PC-3 (cell line): ENCODE results near the gene NABP1. TPM values are rescaled to one million over a fixed set of nuclear protein-coding genes. Genes with fewer than 3 reads are reported as not detected.

Experiments used
- ATAC-seq: fragments of 200-7000 bp; cut with Tn5 transposase; 2 replicates; pipeline ENCODE4 v1.9.1; 2020; ENCODE audit warnings: mild to moderate bottlenecking, moderate library complexity
- BruUV-seq: library from RNA; stranded (reverse); fragments of 400-500 nt; replicated peaks from 2 replicates; lab custom pipeline; 2021; lab: Mats Ljungman, UMichigan
- CTCF ChIA-PET: fragments of 300-600 bp; sonication (Branson Sonifier 250); formaldehyde crosslinking; loops from one replicate; lab custom pipeline; 2022; ENCODE audit warnings: antibody characterized with exemption; lab: Charles Lee
- POLR2A ChIA-PET: fragments of 300-600 bp; sonication (Branson Sonifier 250); formaldehyde crosslinking; loops from one replicate; lab custom pipeline; 2022; ENCODE audit warnings: antibody characterized with exemption; ENCODE audit not compliant: unreplicated experiment; lab: Charles Lee
- DNase-seq: peaks from one replicate; pipeline ENCODE4 v3.0.0-alpha.2; 2015
- H2AFZ ChIP-seq: fragments of 300-600 bp; sonication (generic); 2 replicates; pipeline ENCODE4 v1.6.0; 2016; ENCODE audit warnings: antibody characterized with exemption, low read length
- H3F3A ChIP-seq: fragments of 300-600 bp; sonication (generic); one replicate; pipeline ENCODE4 v1.6.0; 2017; ENCODE audit warnings: antibody characterized with exemption, low read length, control low read depth, mild to moderate bottlenecking; ENCODE audit not compliant: unreplicated experiment
- H3K27ac ChIP-seq: fragments of 300-600 bp; sonication (generic); 2 replicates; pipeline ENCODE4 v1.5.1; 2016; ENCODE audit warnings: mild to moderate bottlenecking, low read length
- H3K27me3 ChIP-seq: fragments of 300-600 bp; sonication (generic); 2 replicates; pipeline ENCODE4 v1.6.1; 2016; ENCODE audit warnings: low read length, mixed read lengths
- H3K36me3 ChIP-seq: fragments of 300-600 bp; sonication (generic); 2 replicates; pipeline ENCODE4 v1.6.1; 2016; ENCODE audit warnings: low read depth, mixed run types, low read length, mixed read lengths
- H3K4me1 ChIP-seq: fragments of 300-600 bp; sonication (generic); 2 replicates; pipeline ENCODE4 v1.5.1; 2016; ENCODE audit warnings: low read length; ENCODE audit not compliant: insufficient read depth
- H3K4me2 ChIP-seq: fragments of 300-600 bp; sonication (generic); 2 replicates; pipeline ENCODE4 v1.6.0; 2016; ENCODE audit warnings: low read length
- H3K4me3 ChIP-seq: fragments of 300-600 bp; sonication (generic); 2 replicates; pipeline ENCODE4 v1.5.1; 2016; ENCODE audit warnings: mild to moderate bottlenecking, low read length, mixed read lengths
- H3K79me2 ChIP-seq: fragments of 300-600 bp; sonication (generic); 2 replicates; pipeline ENCODE4 v1.6.1; 2017; ENCODE audit warnings: low read length, mixed read lengths
- H3K9ac ChIP-seq: fragments of 300-600 bp; sonication (generic); 2 replicates; pipeline ENCODE4 v1.6.0; 2016; ENCODE audit warnings: mild to moderate bottlenecking, low read length
- H3K9me2 ChIP-seq: fragments of 300-600 bp; sonication (generic); replicated peaks from 2 replicates; pipeline ENCODE4 v1.6.1; 2016; ENCODE audit warnings: mixed run types, low read length, mixed read lengths
- H3K9me3 ChIP-seq: fragments of 300-600 bp; sonication (generic); 2 replicates; pipeline ENCODE4 v1.6.1; 2016; ENCODE audit warnings: low read length, mixed read lengths
- H4K20me1 ChIP-seq: fragments of 300-600 bp; sonication (generic); 2 replicates; pipeline ENCODE4 v1.6.1; 2016; ENCODE audit warnings: low read length, mixed read lengths
- EZH2 ChIP-seq: fragments of 300-600 bp; sonication (generic); IDR thresholded peaks from one replicate; pipeline ENCODE4 v1.6.1; 2017; ENCODE audit warnings: antibody characterized with exemption, mild to moderate bottlenecking, low read length; ENCODE audit not compliant: unreplicated experiment
- EZH2phosphoT487 ChIP-seq: fragments of 300-600 bp; sonication (generic); IDR thresholded peaks from 2 replicates; pipeline ENCODE4 v1.6.1; 2018; ENCODE audit warnings: mild to moderate bottlenecking, antibody characterized with exemption, low read length, borderline replicate concordance
- intact Hi-C: fragments of 100-400 bp; cut with micrococcal nuclease; formaldehyde crosslinking; loops from 2 replicates; pipeline ENCODE4 v1.9.0; 2023
- total RNA-seq: library from RNA; depleted of rRNA; stranded (reverse); fragments of >200 nt; gene quantifications from 2 replicates; pipeline ENCODE4 v1.2.3, GENCODE V29; 2014
- TF ChIP-seq, protein P1 (sequence below): fragments of 300-600 bp; sonication (generic); conservative IDR thresholded peaks from 2 replicates; pipeline ENCODE4 v1.5.1; 2017; ENCODE audit warnings: antibody characterized with exemption, low read depth, mild to moderate bottlenecking, low read length

NABP1 gene
- total RNA-seq, 1 experiment from 2014 or later = 56.8 TPM

GRCh38 chr2:191659198-191659597, 18.7 kb upstream of the NABP1 start:
- H3K27me3 ChIP-seq = no peaks in the 10 kb centered on the region
- CTCF ChIA-PET = no interaction called here
- TF ChIP-seq EZH2 (no peak), EZH2phosphoT487 (no peak)
- TF ChIP-seq, protein P1, sequence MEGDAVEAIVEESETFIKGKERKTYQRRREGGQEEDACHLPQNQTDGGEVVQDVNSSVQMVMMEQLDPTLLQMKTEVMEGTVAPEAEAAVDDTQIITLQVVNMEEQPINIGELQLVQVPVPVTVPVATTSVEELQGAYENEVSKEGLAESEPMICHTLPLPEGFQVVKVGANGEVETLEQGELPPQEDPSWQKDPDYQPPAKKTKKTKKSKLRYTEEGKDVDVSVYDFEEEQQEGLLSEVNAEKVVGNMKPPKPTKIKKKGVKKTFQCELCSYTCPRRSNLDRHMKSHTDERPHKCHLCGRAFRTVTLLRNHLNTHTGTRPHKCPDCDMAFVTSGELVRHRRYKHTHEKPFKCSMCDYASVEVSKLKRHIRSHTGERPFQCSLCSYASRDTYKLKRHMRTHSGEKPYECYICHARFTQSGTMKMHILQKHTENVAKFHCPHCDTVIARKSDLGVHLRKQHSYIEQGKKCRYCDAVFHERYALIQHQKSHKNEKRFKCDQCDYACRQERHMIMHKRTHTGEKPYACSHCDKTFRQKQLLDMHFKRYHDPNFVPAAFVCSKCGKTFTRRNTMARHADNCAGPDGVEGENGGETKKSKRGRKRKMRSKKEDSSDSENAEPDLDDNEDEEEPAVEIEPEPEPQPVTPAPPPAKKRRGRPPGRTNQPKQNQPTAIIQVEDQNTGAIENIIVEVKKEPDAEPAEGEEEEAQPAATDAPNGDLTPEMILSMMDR = no peak
- ATAC-seq = no peak
- no peak for DNase-seq
- no peaks in the 10 kb centered on the region for H3K36me3 ChIP-seq
- H3K4me3 ChIP-seq = no peak overlapping the region
- POLR2A ChIA-PET = no interaction called here
- intact Hi-C loops = no loop called here
- BruUV-seq = no TSS peak
- H3K9me3 ChIP-seq = no peaks in the 10 kb centered on the region
- no peaks in the 10 kb centered on the region for H3K9me2 ChIP-seq
- H4K20me1 ChIP-seq = no peaks in the 10 kb centered on the region
- peaks cover 7% of the 10 kb centered on the region; the same call in 1 of the 2 replicates for H3K4me1 ChIP-seq
- no peak overlapping the region for H3K4me2 ChIP-seq
- no peaks in the 10 kb centered on the region for H3K79me2 ChIP-seq
- no peaks in the 10 kb centered on the region for H3F3A ChIP-seq
- no peak overlapping the region for H3K27ac ChIP-seq
- no peak overlapping the region for H2AFZ ChIP-seq
- H3K9ac ChIP-seq = no peak overlapping the region

- Histone ChIP-seq H3K9me2 (no peaks in the 10 kb centered on the region), H3K4me1 (peaks cover 17% of the 10 kb centered on the region), H3K4me3 (no peak overlapping the region), H3K4me2 (no peak overlapping the region), H3F3A (no peaks in the 10 kb centered on the region), H3K9ac (no peak overlapping the region), H3K79me2 (no peaks in the 10 kb centered on the region), H3K27me3 (no peaks in the 10 kb centered on the region), H4K20me1 (no peaks in the 10 kb centered on the region), H2AFZ (no peak overlapping the region), H3K27ac (no peak overlapping the region), H3K36me3 (no peaks in the 10 kb centered on the region), H3K9me3 (no peaks in the 10 kb centered on the region)
- BruUV-seq = no TSS peak
- ChIA-PET POLR2A (no interaction called here), CTCF (no interaction called here)
- DNase-seq = no peak
- no peak for ATAC-seq
- intact Hi-C loops = no loop called here
- no peak for TF ChIP-seq EZH2
- TF ChIP-seq, protein P1 = no peak
- no peak for TF ChIP-seq EZH2phosphoT487
Measured at GRCh38 chr2:191660575-191660974, 17.4 kb upstream of the NABP1 start.

GRCh38 chr2:191661097-191661924, 16.6 kb upstream of the NABP1 start:
- H3K9ac ChIP-seq = no peak overlapping the region
- no peaks in the 10 kb centered on the region for H4K20me1 ChIP-seq
- intact Hi-C loops = no loop called here
- H3K9me2 ChIP-seq = no peaks in the 10 kb centered on the region
- no peak overlapping the region for H3K4me2 ChIP-seq
- no peaks in the 10 kb centered on the region for H3F3A ChIP-seq
- H3K27me3 ChIP-seq = no peaks in the 10 kb centered on the region
- ChIA-PET CTCF (no interaction called here), POLR2A (no interaction called here)
- no peaks in the 10 kb centered on the region for H3K36me3 ChIP-seq
- H3K4me3 ChIP-seq = no peak overlapping the region
- no peak overlapping the region for H3K27ac ChIP-seq
- H3K9me3 ChIP-seq = no peaks in the 10 kb centered on the region
- no peak for ATAC-seq
- no peak overlapping the region for H2AFZ ChIP-seq
- TF ChIP-seq EZH2 (no peak), EZH2phosphoT487 (no peak)
- TF ChIP-seq, protein P1 = no peak
- no peak for DNase-seq
- H3K4me1 ChIP-seq = peaks cover 24% of the 10 kb centered on the region
- no peaks in the 10 kb centered on the region for H3K79me2 ChIP-seq
- no TSS peak for BruUV-seq
